ENCODE data around the gene BANP. TPM values are rescaled to one million over a fixed set of nuclear protein-coding genes. Genes with fewer than 3 reads are reported as not detected.

Gene BANP
- total RNA-seq, 1 donor from 2014 or later, result 25.5 TPM

DNA sequence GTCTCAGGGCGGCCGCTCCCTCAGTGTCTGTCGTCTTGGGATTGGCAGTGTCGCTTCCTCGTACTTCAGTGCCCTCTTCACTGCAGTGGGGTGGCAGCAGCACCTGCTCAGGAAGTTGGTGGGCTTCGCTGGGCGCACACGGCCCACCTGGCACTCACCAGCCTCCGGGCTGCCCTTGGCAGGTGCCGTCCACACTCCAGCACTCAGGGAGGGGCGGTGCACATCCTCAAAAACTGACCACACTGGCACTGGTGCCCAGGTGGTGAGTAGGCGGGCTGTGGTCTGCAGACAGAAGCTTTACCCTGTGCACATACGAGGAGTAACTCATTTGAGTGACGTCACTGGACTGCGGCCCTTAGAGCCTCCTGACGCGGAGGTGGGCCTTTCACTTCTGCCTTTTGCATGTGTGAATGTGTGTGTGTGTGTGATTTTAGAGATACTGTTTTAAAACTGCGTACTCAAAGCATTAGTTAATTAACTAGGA is 94.6 kb downstream of the BANP start:
- peaks cover 20% of the 10 kb centered on the region for H3K4me1 Mint-ChIP-seq (ENCODE audit: low read depth, unreplicated experiment)
- no peak overlapping the region for H3K27ac Mint-ChIP-seq (ENCODE audit: unreplicated experiment)
- H3K36me3 Mint-ChIP-seq (ENCODE audit: unreplicated experiment), result peaks cover 12% of the 10 kb centered on the region
- TF ChIP-seq, protein P1, sequence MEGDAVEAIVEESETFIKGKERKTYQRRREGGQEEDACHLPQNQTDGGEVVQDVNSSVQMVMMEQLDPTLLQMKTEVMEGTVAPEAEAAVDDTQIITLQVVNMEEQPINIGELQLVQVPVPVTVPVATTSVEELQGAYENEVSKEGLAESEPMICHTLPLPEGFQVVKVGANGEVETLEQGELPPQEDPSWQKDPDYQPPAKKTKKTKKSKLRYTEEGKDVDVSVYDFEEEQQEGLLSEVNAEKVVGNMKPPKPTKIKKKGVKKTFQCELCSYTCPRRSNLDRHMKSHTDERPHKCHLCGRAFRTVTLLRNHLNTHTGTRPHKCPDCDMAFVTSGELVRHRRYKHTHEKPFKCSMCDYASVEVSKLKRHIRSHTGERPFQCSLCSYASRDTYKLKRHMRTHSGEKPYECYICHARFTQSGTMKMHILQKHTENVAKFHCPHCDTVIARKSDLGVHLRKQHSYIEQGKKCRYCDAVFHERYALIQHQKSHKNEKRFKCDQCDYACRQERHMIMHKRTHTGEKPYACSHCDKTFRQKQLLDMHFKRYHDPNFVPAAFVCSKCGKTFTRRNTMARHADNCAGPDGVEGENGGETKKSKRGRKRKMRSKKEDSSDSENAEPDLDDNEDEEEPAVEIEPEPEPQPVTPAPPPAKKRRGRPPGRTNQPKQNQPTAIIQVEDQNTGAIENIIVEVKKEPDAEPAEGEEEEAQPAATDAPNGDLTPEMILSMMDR (IDR thresholded peaks at IDR 0.05; ENCODE audit: partially characterized antibody, unreplicated experiment), result no peak
- H3K27me3 Mint-ChIP-seq (ENCODE audit: unreplicated experiment), result peaks cover 8% of the 10 kb centered on the region
- no peaks in the 10 kb centered on the region for H3K9me3 Mint-ChIP-seq (ENCODE audit: unreplicated experiment)
- H3K4me3 Mint-ChIP-seq (ENCODE audit: unreplicated experiment), result no peak overlapping the region
- DNase-seq, result no peak

DNA sequence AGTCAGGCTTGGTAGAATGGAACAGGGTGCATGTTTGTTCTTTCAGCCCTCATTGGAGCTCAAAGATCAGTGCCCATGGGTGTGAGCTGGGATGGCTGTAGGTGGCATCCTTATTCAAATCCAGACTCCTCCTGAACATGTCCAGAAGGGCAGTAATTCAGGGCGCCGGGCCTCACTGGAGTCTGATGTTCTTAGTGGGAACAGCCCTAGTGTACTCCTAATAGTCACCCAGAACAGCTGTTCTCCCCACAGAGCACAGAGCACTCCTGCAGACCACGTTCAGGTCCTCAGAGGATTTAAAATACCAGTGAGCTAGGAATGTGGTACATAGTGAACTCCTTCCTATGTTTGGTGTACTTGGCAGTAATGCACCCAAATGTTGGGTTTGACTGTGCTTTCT is 96.2 kb downstream of the BANP start:
- TF ChIP-seq, protein P1 (IDR thresholded peaks at IDR 0.05; ENCODE audit: partially characterized antibody, unreplicated experiment), result no peak
- Mint-ChIP-seq H3K9me3 (ENCODE audit: unreplicated experiment) (no peaks in the 10 kb centered on the region), H3K27me3 (ENCODE audit: unreplicated experiment) (peaks cover 4% of the 10 kb centered on the region), H3K4me3 (ENCODE audit: unreplicated experiment) (no peak overlapping the region), H3K4me1 (ENCODE audit: low read depth, unreplicated experiment) (peaks cover 16% of the 10 kb centered on the region), H3K36me3 (ENCODE audit: unreplicated experiment) (peaks cover 12% of the 10 kb centered on the region), H3K27ac (ENCODE audit: unreplicated experiment) (no peak overlapping the region)
- no peak for DNase-seq

DNA sequence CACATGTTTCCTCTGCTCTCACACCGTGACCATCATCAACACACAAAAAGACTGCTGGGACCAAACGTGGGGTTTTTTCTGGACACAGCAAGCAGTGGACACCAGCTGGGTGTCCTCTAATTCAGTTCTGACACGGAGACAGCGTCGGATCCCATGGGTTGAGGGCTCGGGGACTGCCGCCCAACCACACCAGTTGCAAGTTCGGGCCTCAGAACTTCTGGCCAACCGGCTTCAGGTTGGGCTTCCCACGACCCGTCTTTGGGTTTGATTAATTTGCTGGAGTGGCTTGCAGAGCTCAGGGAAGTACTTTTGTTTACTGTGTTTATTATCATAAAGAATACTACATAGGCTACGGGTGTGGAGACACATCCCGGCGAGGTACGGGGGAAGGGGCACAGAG is 97.8 kb downstream of the BANP start:
- TF ChIP-seq, protein P1 (IDR thresholded peaks at IDR 0.05; ENCODE audit: partially characterized antibody, unreplicated experiment), result no peak
- H3K4me1 Mint-ChIP-seq (ENCODE audit: low read depth, unreplicated experiment), result peaks cover 5% of the 10 kb centered on the region

DNA sequence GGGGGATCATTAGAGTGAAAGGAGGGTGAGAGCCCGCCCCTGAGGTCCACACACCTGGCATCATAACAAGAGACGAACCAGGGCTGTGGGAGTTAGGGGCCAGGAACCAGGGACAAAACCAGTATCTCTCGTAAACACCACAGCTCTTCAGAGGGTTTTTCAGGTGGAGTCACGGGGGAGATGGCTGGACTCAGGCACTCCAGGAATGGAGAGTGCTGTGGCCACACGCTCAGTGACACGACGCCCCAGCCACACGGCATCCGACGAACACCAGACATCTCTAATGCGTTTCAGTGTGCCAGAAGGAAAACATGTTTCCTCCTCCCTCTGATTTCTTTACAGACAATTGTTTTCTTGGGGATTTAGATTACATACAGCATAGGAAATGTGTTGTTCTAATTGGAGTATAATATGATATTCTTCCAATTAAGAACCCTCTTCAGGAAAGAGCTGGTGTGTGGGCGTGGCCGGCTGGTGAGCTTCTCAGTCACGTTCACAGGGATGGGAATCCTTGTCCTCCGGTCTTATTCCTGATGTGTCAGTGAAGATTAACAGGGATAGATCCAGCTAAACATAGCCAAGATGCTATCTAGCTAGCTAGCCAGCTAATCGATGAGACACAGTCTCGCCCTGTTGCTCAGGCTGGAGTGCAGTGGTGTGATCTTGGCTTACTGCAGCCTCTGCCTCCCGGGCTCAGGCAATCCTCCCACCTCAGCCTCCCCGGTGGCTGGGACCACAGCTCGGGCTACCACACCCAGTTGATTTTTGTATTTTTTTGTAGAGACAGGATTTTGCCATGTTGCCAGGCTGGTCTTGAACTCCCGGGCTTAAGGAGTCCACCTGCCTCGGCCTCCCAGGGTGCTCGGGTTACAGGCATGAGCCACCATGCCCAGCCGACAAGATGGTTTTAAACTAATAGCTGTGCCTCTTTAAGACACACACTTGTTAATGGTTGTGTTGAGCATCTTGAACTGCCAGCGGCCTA is 98.6 kb downstream of the BANP start:
- TF ChIP-seq, protein P1 (IDR thresholded peaks at IDR 0.05; ENCODE audit: partially characterized antibody, unreplicated experiment), result no peak
- Mint-ChIP-seq H3K36me3 (ENCODE audit: unreplicated experiment) (peaks cover 12% of the 10 kb centered on the region), H3K9me3 (ENCODE audit: unreplicated experiment) (no peaks in the 10 kb centered on the region), H3K4me1 (ENCODE audit: low read depth, unreplicated experiment) (peaks cover 2% of the 10 kb centered on the region), H3K4me3 (ENCODE audit: unreplicated experiment) (no peak overlapping the region), H3K27ac (ENCODE audit: unreplicated experiment) (no peak overlapping the region), H3K27me3 (ENCODE audit: unreplicated experiment) (peaks cover 1% of the 10 kb centered on the region)
- DNase-seq, result peak; percentile 5

More for the DNA sequence above, 97.8 kb downstream of the BANP start:
- Mint-ChIP-seq H3K27me3 (ENCODE audit: unreplicated experiment) (peaks cover 1% of the 10 kb centered on the region), H3K27ac (ENCODE audit: unreplicated experiment) (no peak overlapping the region), H3K4me3 (ENCODE audit: unreplicated experiment) (no peak overlapping the region), H3K9me3 (ENCODE audit: unreplicated experiment) (no peaks in the 10 kb centered on the region), H3K36me3 (ENCODE audit: unreplicated experiment) (peaks cover 12% of the 10 kb centered on the region)
- no peak for DNase-seq
